Measurements from ENCODE around the gene HCN2. TPM values are rescaled to one million over a fixed set of nuclear protein-coding genes. Genes with fewer than 3 reads are reported as not detected.
A peak's percentile ranks its signal among the peaks of the same experiment; 100 is the strongest.

Gene HCN2
- total RNA-seq, 1 experiment from 2014 or later: 9.2 TPM

DNA sequence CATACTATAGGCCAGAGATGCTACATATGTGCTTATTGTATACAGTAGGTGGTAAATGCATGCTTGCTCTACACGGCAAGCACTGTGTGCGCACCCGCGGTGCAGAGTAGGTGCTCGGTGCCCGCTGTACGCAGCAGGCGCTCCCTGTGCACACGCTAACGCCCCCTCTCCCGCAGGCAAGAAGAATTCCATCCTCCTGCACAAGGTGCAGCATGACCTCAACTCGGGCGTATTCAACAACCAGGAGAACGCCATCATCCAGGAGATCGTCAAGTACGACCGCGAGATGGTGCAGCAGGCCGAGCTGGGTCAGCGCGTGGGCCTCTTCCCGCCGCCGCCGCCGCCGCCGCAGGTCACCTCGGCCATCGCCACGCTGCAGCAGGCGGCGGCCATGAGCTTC is 25.9 kb downstream of the HCN2 start:
- Mint-ChIP-seq H3K27ac (no peak overlapping the region), H3K36me3 (peaks cover 24% of the 10 kb centered on the region), H3K4me1 (peaks cover 3% of the 10 kb centered on the region; the same call in 1 of the 2 replicates), H3K4me3 (peak overlapping the region; percentile 54), H3K27me3 (ENCODE audit: low read depth) (no peaks in the 10 kb centered on the region), H3K9me3 (no peaks in the 10 kb centered on the region)
- DNase-seq (ENCODE audit: low spot score): no peak
- POLR2A ChIA-PET: no interaction called here
- CTCF ChIA-PET: interaction anchor here (0.7 kb wide), 1 partner anchor 18 kb away, joined by 3 read pairs; the partner anchor contains the start of gene POLRMT
- peak; percentile 13; the same call in 1 of the 2 replicates for ATAC-seq
- TF ChIP-seq, protein P1, sequence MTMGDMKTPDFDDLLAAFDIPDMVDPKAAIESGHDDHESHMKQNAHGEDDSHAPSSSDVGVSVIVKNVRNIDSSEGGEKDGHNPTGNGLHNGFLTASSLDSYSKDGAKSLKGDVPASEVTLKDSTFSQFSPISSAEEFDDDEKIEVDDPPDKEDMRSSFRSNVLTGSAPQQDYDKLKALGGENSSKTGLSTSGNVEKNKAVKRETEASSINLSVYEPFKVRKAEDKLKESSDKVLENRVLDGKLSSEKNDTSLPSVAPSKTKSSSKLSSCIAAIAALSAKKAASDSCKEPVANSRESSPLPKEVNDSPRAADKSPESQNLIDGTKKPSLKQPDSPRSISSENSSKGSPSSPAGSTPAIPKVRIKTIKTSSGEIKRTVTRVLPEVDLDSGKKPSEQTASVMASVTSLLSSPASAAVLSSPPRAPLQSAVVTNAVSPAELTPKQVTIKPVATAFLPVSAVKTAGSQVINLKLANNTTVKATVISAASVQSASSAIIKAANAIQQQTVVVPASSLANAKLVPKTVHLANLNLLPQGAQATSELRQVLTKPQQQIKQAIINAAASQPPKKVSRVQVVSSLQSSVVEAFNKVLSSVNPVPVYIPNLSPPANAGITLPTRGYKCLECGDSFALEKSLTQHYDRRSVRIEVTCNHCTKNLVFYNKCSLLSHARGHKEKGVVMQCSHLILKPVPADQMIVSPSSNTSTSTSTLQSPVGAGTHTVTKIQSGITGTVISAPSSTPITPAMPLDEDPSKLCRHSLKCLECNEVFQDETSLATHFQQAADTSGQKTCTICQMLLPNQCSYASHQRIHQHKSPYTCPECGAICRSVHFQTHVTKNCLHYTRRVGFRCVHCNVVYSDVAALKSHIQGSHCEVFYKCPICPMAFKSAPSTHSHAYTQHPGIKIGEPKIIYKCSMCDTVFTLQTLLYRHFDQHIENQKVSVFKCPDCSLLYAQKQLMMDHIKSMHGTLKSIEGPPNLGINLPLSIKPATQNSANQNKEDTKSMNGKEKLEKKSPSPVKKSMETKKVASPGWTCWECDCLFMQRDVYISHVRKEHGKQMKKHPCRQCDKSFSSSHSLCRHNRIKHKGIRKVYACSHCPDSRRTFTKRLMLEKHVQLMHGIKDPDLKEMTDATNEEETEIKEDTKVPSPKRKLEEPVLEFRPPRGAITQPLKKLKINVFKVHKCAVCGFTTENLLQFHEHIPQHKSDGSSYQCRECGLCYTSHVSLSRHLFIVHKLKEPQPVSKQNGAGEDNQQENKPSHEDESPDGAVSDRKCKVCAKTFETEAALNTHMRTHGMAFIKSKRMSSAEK (CRISPR knock-in tag; IDR thresholded peaks at IDR 0.05; ENCODE audit: borderline replicate concordance): no peak
- TF ChIP-seq PRDM15 (CRISPR knock-in tag; IDR thresholded peaks at IDR 0.05): no peak
- no peak for TF ChIP-seq ATF1 (CRISPR knock-in tag; IDR thresholded peaks at IDR 0.05)
- TF ChIP-seq, protein P2, sequence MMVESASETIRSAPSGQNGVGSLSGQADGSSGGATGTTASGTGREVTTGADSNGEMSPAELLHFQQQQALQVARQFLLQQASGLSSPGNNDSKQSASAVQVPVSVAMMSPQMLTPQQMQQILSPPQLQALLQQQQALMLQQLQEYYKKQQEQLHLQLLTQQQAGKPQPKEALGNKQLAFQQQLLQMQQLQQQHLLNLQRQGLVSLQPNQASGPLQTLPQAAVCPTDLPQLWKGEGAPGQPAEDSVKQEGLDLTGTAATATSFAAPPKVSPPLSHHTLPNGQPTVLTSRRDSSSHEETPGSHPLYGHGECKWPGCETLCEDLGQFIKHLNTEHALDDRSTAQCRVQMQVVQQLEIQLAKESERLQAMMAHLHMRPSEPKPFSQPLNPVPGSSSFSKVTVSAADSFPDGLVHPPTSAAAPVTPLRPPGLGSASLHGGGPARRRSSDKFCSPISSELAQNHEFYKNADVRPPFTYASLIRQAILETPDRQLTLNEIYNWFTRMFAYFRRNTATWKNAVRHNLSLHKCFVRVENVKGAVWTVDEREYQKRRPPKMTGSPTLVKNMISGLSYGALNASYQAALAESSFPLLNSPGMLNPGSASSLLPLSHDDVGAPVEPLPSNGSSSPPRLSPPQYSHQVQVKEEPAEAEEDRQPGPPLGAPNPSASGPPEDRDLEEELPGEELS (CRISPR knock-in tag; IDR thresholded peaks at IDR 0.05): no peak
- no peak for TF ChIP-seq E2F4 (CRISPR knock-in tag; IDR thresholded peaks at IDR 0.05; ENCODE audit: borderline replicate concordance, low read depth)
- TF ChIP-seq, protein P3, sequence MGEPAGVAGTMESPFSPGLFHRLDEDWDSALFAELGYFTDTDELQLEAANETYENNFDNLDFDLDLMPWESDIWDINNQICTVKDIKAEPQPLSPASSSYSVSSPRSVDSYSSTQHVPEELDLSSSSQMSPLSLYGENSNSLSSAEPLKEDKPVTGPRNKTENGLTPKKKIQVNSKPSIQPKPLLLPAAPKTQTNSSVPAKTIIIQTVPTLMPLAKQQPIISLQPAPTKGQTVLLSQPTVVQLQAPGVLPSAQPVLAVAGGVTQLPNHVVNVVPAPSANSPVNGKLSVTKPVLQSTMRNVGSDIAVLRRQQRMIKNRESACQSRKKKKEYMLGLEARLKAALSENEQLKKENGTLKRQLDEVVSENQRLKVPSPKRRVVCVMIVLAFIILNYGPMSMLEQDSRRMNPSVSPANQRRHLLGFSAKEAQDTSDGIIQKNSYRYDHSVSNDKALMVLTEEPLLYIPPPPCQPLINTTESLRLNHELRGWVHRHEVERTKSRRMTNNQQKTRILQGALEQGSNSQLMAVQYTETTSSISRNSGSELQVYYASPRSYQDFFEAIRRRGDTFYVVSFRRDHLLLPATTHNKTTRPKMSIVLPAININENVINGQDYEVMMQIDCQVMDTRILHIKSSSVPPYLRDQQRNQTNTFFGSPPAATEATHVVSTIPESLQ (CRISPR knock-in tag; IDR thresholded peaks at IDR 0.05): no peak
- no peak for TF ChIP-seq AR (CRISPR knock-in tag; IDR thresholded peaks at IDR 0.05)
- no peak for TF ChIP-seq ZNF219 (CRISPR knock-in tag; IDR thresholded peaks at IDR 0.05; ENCODE audit: borderline replicate concordance)
- no peak for TF ChIP-seq FOXJ3 (CRISPR knock-in tag; IDR thresholded peaks at IDR 0.05; ENCODE audit: borderline replicate concordance)
- TF ChIP-seq ZNF317 (CRISPR knock-in tag; IDR thresholded peaks at IDR 0.05; ENCODE audit: borderline replicate concordance, low read depth): no peak
- TF ChIP-seq MXD4 (CRISPR knock-in tag; IDR thresholded peaks at IDR 0.05; ENCODE audit: borderline replicate concordance): no peak
- no peak for TF ChIP-seq ZNF416 (CRISPR knock-in tag; IDR thresholded peaks at IDR 0.05)
- no peak for TF ChIP-seq SMAD4 (CRISPR knock-in tag; IDR thresholded peaks at IDR 0.05)
- TF ChIP-seq, protein P4, sequence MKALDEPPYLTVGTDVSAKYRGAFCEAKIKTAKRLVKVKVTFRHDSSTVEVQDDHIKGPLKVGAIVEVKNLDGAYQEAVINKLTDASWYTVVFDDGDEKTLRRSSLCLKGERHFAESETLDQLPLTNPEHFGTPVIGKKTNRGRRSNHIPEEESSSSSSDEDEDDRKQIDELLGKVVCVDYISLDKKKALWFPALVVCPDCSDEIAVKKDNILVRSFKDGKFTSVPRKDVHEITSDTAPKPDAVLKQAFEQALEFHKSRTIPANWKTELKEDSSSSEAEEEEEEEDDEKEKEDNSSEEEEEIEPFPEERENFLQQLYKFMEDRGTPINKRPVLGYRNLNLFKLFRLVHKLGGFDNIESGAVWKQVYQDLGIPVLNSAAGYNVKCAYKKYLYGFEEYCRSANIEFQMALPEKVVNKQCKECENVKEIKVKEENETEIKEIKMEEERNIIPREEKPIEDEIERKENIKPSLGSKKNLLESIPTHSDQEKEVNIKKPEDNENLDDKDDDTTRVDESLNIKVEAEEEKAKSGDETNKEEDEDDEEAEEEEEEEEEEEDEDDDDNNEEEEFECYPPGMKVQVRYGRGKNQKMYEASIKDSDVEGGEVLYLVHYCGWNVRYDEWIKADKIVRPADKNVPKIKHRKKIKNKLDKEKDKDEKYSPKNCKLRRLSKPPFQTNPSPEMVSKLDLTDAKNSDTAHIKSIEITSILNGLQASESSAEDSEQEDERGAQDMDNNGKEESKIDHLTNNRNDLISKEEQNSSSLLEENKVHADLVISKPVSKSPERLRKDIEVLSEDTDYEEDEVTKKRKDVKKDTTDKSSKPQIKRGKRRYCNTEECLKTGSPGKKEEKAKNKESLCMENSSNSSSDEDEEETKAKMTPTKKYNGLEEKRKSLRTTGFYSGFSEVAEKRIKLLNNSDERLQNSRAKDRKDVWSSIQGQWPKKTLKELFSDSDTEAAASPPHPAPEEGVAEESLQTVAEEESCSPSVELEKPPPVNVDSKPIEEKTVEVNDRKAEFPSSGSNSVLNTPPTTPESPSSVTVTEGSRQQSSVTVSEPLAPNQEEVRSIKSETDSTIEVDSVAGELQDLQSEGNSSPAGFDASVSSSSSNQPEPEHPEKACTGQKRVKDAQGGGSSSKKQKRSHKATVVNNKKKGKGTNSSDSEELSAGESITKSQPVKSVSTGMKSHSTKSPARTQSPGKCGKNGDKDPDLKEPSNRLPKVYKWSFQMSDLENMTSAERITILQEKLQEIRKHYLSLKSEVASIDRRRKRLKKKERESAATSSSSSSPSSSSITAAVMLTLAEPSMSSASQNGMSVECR (CRISPR knock-in tag; IDR thresholded peaks at IDR 0.05; ENCODE audit: borderline replicate concordance): no peak

All from WTC11 (cell line).